ENCODE results near the gene THBS4. TPM values are rescaled to one million over a fixed set of nuclear protein-coding genes. Genes with fewer than 3 reads are reported as not detected.

The THBS4 gene
- total RNA-seq, 3 donors from 2014 or later (not counting 1 experiment from before 2014, with no cell fraction given): 0.32 to 0.61 (median 0.48) TPM

GRCh38 chr5:80067016-80067415, 31.9 kb downstream of the THBS4 start:
- Histone ChIP-seq H3K4me1 (ENCODE audit: control insufficient read depth, insufficient read depth, low read length) (peaks cover 9% of the 10 kb centered on the region), H3K27ac (ENCODE audit: low read length) (no peak overlapping the region), H3K4me3 (ENCODE audit: low read length) (no peak overlapping the region), H3K36me3 (ENCODE audit: control insufficient read depth, insufficient read depth, low read length) (no peaks in the 10 kb centered on the region), H3K9me3 (ENCODE audit: control insufficient read depth, insufficient read depth, low read length) (no peaks in the 10 kb centered on the region), H3K27me3 (ENCODE audit: control insufficient read depth, insufficient read depth, low read length) (no peaks in the 10 kb centered on the region)
- WGBS (ENCODE audit: insufficient coverage): no CpG with 5 or more reads among the region's 2 CpGs
- Mint-ChIP-seq H3K4me3 (no peak overlapping the region), H3K27ac (no peak overlapping the region), H3K9me3 (no peaks in the 10 kb centered on the region), H3K4me1 (peaks cover 4 to 10% of the 10 kb centered on the region in 2 donors), H3K27me3 (ENCODE audit: low read depth in 2 of 2) (peaks cover 0 to 13% of the 10 kb centered on the region in 2 donors), H3K36me3 (no peaks in the 10 kb centered on the region)
- ATAC-seq (no peak), DNase-seq (no peak)
- no peak for TF ChIP-seq CTCF (IDR thresholded peaks at IDR 0.05)
- intact Hi-C loops (cut with micrococcal nuclease): no loop called here

DNA sequence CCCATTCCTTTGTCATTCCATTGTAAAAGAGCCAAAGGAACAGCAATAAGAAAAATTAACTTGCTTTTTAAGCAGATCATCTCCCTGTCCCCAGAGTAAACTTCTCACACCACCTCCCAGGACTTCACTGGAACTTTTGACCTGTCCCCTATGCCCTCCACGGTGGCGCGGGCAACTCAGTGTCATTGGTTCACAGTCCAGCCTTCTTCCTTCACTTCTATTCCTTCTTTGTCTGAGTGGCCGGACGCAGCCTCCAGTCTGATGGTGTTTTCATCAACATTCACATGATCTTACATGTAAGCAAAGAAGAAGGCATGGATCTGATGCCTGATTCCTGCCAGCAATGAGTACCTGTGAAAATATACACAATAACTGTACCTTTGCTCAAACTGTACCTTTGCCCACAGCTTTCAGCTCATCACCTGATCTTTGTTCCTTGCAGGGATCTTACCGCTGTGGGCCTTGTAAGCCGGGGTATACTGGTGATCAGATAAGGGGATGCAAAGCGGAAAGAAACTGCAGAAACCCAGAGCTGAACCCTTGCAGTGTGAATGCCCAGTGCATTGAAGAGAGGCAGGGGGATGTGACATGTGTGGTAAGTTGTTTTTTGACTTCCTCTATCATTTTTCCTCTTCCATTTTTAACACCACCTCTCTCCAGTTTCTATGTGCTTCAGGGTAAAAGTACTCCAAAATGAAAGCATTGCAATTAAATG, 32.5 kb downstream of the THBS4 start:
- H3K27ac Mint-ChIP-seq: no peak overlapping the region
- no peak for DNase-seq
- Histone ChIP-seq H3K9me3 (ENCODE audit: control insufficient read depth, insufficient read depth, low read length) (no peaks in the 10 kb centered on the region), H3K4me1 (ENCODE audit: control insufficient read depth, insufficient read depth, low read length) (peaks cover 9% of the 10 kb centered on the region), H3K4me3 (ENCODE audit: low read length) (no peak overlapping the region), H3K36me3 (ENCODE audit: control insufficient read depth, insufficient read depth, low read length) (no peaks in the 10 kb centered on the region), H3K27ac (ENCODE audit: low read length) (no peak overlapping the region), H3K27me3 (ENCODE audit: control insufficient read depth, insufficient read depth, low read length) (no peaks in the 10 kb centered on the region)
- no peaks in the 10 kb centered on the region for H3K36me3 Mint-ChIP-seq
- peaks cover 0 to 13% of the 10 kb centered on the region in 2 donors for H3K27me3 Mint-ChIP-seq (ENCODE audit: low read depth in 2 of 2)
- H3K4me1 Mint-ChIP-seq: peaks cover 4 to 10% of the 10 kb centered on the region in 2 donors
- ATAC-seq: no peak
- no peaks in the 10 kb centered on the region for H3K9me3 Mint-ChIP-seq
- intact Hi-C loops (cut with micrococcal nuclease): no loop called here
- WGBS (ENCODE audit: insufficient coverage): 86% methylated on average over 8 of the region's 8 CpGs
- no peak for TF ChIP-seq CTCF (IDR thresholded peaks at IDR 0.05)
- no peak overlapping the region for H3K4me3 Mint-ChIP-seq

DNA sequence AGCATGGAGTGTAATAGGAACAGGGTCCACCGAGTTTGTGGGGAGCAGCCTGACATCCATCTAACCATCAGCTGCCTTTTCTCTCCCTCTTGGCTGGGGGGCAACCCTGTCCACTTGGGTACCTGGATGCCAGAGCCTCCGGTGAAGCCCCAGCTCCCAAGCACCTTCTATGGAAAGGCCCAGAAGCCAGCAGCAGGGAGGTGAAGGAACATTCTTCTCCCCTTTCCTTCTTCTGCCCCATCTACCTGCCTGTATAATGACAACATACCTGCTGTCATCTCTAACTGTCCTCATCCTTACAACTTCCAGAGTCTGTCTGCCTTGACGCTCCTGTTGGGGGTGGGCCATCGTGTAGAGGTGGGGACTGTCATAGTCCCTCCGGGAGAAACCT, 33.1 kb downstream of the THBS4 start:
- no peak for ATAC-seq
- Histone ChIP-seq H3K4me1 (ENCODE audit: control insufficient read depth, insufficient read depth, low read length) (peaks cover 9% of the 10 kb centered on the region), H3K4me3 (ENCODE audit: low read length) (no peak overlapping the region), H3K9me3 (ENCODE audit: control insufficient read depth, insufficient read depth, low read length) (no peaks in the 10 kb centered on the region), H3K27me3 (ENCODE audit: control insufficient read depth, insufficient read depth, low read length) (no peaks in the 10 kb centered on the region), H3K36me3 (ENCODE audit: control insufficient read depth, insufficient read depth, low read length) (no peaks in the 10 kb centered on the region), H3K27ac (ENCODE audit: low read length) (no peak overlapping the region)
- DNase-seq: no peak
- 95% methylated on average over 5 of the region's 5 CpGs for WGBS (ENCODE audit: insufficient coverage)
- no peaks in the 10 kb centered on the region for H3K36me3 Mint-ChIP-seq
- H3K27me3 Mint-ChIP-seq (ENCODE audit: low read depth in 2 of 2): peaks cover 0 to 13% of the 10 kb centered on the region in 2 donors
- H3K9me3 Mint-ChIP-seq: no peaks in the 10 kb centered on the region
- H3K4me3 Mint-ChIP-seq: no peak overlapping the region
- H3K4me1 Mint-ChIP-seq: peaks cover 4 to 10% of the 10 kb centered on the region in 2 donors
- intact Hi-C loops (cut with micrococcal nuclease): no loop called here
- H3K27ac Mint-ChIP-seq: no peak overlapping the region
- no peak for TF ChIP-seq CTCF (IDR thresholded peaks at IDR 0.05)

DNA sequence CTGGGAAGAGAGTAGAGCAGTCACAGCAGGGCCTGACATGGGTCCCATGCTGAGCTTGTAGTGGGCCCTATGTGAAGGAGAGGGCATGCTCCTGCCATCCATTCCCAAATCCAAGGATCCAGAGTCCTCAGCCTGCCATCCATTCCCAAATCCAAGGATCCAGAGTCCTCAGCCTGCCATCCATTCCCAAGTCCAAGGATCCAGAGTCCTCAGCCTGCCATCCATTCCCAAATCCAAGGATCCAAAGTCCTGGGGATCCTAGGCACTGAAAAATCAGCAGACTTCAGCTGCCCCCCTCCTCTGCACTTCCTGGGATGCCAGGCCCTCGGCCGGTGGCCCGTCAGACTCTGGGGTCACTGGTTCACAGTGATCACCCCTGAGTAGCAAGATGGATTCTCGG, 33.6 kb downstream of the THBS4 start:
- intact Hi-C loops (cut with micrococcal nuclease): no loop called here
- Histone ChIP-seq H3K27ac (ENCODE audit: low read length) (no peak overlapping the region), H3K4me3 (ENCODE audit: low read length) (no peak overlapping the region), H3K27me3 (ENCODE audit: control insufficient read depth, insufficient read depth, low read length) (no peaks in the 10 kb centered on the region), H3K9me3 (ENCODE audit: control insufficient read depth, insufficient read depth, low read length) (no peaks in the 10 kb centered on the region), H3K4me1 (ENCODE audit: control insufficient read depth, insufficient read depth, low read length) (peaks cover 9% of the 10 kb centered on the region), H3K36me3 (ENCODE audit: control insufficient read depth, insufficient read depth, low read length) (no peaks in the 10 kb centered on the region)
- no peak for DNase-seq
- H3K4me1 Mint-ChIP-seq: peaks cover 4 to 10% of the 10 kb centered on the region in 2 donors
- peaks cover 0 to 10% of the 10 kb centered on the region in 2 donors for H3K27me3 Mint-ChIP-seq (ENCODE audit: low read depth in 2 of 2)
- H3K9me3 Mint-ChIP-seq: no peaks in the 10 kb centered on the region
- no peak overlapping the region for H3K4me3 Mint-ChIP-seq
- WGBS (ENCODE audit: insufficient coverage): 88% methylated on average over 4 of the region's 4 CpGs
- no peak overlapping the region for H3K27ac Mint-ChIP-seq
- H3K36me3 Mint-ChIP-seq: no peaks in the 10 kb centered on the region
- TF ChIP-seq CTCF (IDR thresholded peaks at IDR 0.05): no peak
- no peak for ATAC-seq
